SIG-M5 (cell line): ENCODE data around the gene TNFSF15.

Experiments used
- DNase-seq: peaks from one replicate; lab custom pipeline; 2025; lab: John Stamatoyannopoulos, UW

The TNFSF15 gene

GRCh38 chr9:114825126-114825795 is 19.4 kb upstream of the TNFSF15 start:
- DNase-seq: no peak

GRCh38 chr9:114824110-114824509 is 18.3 kb upstream of the TNFSF15 start:
- no peak for DNase-seq

DNA sequence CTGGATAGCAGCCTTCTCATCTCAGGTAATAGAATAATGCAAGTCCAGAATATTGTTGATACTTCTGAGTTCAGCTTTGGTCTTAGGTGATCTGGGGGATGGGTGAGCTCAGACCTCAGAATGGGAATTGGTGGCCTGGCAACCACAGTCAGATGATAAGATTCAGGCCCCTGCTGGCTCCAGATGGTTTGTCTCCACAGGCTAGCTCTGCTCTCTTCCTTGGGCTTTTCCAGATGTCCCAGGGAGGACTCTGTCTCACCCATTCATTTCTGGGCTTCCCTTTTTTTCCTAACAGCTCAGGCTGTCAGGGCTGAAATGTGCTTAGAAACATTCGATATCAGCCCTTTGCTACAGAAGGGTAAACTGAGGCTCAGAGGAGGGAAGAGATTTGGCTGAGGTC is 17.6 kb upstream of the TNFSF15 start:
- DNase-seq: no peak

GRCh38 chr9:114822708-114823107 is 16.9 kb upstream of the TNFSF15 start:
- no peak for DNase-seq

- DNase-seq: no peak
Measured at GRCh38 chr9:114820776-114821501, 15.1 kb upstream of the TNFSF15 start.

DNA sequence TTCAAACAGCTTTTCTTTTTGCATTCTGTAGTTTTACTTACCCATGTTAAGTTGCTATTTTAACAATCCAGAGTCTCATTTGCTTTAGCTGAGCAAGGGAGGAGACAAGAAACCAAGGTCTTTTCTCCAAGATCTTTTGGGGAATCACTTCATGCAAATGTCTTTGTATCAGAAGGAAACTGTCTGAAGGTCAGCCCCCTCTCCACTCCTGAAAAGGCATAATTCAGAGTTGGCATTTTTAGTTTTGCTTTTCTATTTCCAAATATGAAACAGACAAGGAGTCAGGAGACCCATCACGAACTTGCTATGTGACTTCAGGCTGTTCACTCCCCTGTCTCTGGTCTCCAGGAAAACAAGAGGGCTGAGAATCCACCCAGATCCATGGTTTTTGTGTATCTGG is 12.3 kb upstream of the TNFSF15 start:
- no peak for DNase-seq

DNA sequence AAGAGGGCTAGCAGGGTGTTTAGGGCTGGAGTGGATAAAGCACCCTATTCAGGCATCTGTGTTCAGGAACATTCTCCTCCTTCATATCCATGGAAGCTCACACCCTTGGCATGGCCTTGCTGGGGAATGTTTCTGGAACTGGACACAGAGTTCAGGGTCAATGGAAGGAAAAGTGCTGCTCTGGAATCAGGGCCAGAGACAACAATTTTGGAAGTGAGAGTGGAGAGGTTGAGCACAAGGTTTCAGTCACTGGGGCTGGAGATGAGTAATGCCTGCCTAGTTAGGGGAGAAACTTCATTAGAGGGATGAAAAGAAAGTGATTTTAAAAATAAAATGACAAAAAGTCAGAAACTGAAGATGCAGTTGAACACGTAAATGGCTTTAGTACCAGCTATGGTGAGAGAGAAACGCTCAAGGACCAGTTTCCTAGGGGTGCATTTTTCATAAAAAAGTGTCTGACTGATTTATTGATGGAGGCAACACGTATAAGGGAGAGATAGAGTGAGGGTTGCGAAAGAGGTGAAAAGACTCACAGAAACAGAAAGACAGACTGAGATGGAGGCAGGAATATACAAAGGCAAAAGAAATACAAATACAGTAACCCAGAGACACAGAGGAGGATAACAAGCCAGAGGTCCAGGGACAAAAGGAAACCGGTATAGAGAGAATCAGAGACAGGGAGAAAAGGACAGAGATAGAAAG is 8.0 kb upstream of the TNFSF15 start:
- no peak for DNase-seq

DNA sequence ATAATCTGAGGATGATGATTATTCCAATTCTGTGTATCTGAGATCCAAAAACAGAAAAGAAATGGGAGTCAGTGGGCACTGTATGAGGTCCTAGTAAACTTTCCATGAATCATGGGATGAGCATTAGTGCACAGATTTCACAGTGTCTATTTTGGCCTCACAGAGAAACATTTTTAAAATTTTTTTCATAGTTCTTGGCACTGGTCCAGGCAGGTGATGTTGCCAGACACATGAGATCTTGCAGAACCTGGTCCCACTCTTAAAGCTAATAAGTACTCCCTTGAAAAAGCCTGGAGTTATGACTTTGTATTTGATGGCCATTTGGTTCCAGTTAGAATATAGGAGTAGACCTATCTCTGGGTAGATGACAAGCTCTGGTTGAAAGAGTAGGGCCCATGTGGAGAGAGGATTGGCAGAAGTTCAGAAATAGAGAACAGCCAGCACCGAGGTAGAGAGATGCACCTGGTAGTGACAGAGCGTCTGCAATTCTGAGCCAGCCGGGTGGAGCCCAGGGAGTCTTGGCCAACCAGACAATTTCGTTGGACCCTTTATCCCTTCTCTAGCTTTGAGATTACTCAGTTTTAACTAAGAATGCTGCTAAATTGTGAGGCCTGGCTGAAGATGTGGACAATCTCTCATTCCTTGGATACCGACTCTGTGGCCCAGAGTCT is 6.3 kb upstream of the TNFSF15 start:
- no peak for DNase-seq

DNA sequence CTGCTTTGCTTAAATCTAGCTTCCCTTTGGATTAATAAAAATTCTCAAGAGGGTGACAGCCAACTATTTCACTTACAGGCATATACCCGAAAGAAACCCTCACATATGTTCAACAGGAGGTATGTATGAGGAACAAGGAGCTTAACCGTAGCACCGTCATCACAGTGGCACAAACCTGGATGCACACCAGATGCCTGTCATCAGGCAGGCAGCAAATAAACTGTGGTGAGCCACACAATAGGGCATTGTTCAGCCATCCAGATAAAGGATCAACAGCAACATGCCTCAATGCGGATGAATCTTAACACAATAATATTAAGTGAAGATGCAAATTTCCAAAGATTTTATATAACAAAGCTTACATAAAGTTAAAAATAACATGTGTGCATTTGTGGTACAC is 5.5 kb upstream of the TNFSF15 start:
- DNase-seq: no peak

GRCh38 chr9:114810614-114811013 is 4.8 kb upstream of the TNFSF15 start:
- no peak for DNase-seq

DNA sequence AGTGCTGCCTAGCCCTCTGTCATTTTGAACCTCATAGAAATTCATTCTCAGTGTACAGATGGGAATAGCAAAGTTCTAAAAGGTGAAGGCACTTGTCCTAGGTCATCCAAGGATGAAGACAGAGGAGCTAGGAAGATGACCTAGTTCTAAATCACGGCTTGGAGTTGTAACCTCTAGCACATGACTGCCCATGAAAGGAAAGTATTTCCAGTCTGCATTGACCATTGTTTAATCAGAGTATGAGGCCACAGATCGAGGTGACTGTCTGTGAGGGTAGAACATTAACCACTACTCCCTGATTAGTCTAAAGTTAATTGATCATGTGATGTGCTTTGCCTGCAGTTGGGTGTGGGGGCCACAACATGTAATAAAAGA is 674 bp upstream of the TNFSF15 start:
- DNase-seq: no peak

DNA sequence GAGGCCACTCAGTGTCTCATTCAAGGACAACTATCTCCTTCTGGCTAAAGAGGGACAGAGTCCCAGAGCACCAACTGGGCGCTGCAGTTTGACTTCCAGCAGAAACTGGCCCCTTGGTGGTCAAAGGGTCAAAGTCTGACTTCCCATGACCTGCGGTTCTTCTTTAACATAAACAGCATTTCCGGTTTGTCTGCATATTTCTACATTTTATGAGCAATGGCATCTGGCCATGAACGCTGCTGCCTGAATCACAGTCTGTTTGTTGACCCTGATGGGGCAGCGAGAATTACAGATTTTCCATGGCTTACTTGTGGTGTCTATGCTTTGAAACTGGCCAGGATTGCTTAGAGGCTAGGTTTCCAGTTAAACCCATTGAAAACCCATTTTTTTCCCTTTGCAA is 1.3 kb downstream of the TNFSF15 start:
- DNase-seq: no peak

DNA sequence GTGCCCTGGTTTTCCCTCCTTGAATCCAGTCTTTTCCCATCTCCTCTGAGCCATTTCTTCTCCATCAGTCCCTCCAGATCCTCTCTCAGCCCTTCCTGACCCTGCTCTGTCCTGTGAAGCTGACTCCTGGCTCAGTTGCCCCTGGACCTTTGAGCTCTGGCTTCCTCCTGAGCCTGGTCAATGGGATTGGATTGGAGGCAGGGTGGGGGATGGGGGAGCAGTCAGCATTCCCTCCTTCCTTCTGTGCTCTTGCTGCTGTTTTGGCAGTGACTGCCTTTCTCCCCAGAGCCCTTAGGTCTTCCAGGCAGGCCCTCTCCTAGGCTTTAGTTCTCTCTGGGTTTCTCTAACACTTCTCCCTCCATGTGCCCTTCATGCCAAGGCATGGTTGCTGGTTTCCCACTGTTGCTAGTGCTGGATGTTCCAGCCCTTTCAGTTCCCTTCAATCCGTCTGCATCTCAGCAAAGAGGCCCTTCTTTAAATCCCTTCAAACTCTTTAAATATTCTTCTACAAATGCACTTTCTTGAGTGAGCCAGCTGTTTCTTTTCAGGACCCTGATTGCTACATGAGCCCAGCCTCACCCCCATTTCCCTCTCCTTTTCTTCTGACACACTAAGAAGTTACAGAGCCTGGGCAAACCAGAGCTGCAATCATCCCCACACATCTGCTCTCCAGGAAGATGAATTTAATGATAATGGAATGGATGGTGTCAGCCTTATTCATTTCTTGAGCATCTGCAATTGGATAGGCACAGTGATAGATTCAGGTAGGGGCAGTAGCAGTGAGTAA is 2.2 kb downstream of the TNFSF15 start:
- DNase-seq: no peak

DNA sequence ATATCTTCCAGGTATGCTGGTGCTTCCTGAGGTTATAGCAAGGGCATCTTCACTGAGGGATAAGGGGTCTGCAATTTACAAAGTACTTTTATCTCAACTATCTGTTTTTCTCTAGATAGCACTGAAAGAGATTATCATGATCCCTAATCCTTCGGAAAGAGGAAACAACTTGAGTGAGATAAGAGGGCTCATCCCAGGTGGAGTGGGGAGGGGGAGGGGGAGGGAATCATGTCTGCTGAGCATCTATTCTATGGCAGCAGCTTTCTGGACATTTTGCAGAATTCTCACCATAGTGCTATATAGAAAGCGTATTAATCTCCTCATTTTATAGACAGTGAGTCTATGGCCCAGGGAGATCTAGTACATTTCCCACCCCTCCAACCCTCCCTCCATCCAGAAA is 5.9 kb downstream of the TNFSF15 start:
- no peak for DNase-seq

GRCh38 chr9:114799441-114799840 is 6.4 kb downstream of the TNFSF15 start:
- DNase-seq: no peak

DNA sequence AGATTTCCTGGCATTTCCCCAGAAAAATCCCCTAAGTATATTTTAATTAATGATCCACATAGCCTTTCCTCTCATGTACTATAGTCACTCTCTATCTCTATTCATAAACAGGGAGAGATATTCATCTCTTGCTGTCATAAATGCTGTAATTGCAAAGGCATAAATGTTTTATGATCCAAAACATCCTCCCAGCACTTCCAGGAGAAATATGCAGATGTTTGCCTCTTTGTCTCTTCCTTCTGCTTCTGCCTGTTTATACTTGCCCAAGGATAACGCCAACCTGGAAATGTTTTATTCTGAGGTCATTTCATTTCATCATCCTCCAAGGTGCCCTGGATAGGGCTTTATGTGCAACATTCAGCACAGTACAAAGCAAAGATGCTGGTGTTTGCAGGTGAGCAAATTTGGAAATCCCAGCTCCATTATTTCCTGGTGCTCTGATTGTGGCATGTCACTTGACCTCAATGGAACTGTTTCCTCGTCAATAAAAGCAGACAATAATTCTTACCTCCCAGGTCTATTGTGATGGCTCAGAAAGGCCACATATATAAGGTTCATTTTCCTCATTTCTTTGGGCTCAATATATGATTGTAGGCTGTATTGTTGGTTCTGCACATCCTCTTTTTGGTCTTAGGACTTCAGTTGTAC is 6.9 kb downstream of the TNFSF15 start:
- DNase-seq: no peak

DNA sequence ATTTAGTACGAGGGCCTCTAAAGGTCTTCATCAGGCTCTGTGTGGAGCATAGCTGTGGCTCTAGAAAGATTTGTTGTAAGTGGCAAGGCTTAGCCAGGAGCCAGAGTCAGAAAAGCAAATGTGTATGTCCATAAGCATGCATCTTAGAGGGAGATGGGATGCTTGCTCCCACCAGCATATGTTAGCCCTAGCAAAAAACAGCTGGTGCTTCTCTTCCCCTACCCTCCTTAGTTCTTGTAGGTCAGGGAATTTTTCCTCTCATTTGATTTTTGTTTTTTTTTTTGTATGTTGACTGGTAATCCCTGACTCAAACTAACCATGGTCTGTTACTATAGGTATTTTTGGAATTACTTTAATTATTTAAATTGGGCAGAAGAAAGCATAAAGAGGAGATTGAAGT is 7.7 kb downstream of the TNFSF15 start:
- no peak for DNase-seq

- no peak for DNase-seq
Measured at GRCh38 chr9:114792396-114792795, 13.4 kb downstream of the TNFSF15 start.

- no peak for DNase-seq
Measured at GRCh38 chr9:114791736-114792135, 14.1 kb downstream of the TNFSF15 start.

- no peak for DNase-seq
Measured at GRCh38 chr9:114791312-114791711, 14.5 kb downstream of the TNFSF15 start.

DNA sequence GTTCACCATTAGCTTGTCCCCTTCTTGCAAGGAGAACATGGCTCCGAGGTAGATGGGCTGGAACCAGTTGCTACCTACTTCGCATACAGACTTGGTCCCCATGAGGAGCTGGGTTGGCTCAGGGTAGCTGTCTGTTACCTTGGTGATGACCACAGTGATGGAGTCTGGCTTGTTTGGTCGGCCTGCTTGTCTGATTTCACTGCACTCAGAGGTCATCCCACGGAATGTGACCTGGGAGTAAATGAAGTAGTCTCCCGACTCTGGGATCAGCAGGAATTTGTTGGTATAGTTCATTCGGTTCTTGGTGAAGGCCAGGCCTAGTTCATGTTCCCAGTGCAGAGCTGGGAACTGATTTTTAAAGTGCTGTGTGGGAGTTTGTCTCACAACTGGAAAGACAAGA is 15.3 kb downstream of the TNFSF15 start:
- DNase-seq: no peak
